ENCODE results near the gene C16orf95.

Gene C16orf95

GRCh38 chr16:87317750-87318644, 805 bp upstream of the C16orf95 start:
- no peak for DNase-seq (ENCODE audit: low read depth, low spot score)
- H3K36me3 ChIP-seq (ENCODE audit: control insufficient read depth, insufficient read depth, low read length), result no peaks in the 10 kb centered on the region
- no peaks in the 10 kb centered on the region for H3K27me3 ChIP-seq (ENCODE audit: control insufficient read depth, insufficient read depth, low read length)
- no peak overlapping the region for H3K27ac ChIP-seq (ENCODE audit: low read length)
- no peaks in the 10 kb centered on the region for H3K4me1 ChIP-seq (ENCODE audit: control insufficient read depth, insufficient read depth, low read length)
- peak overlapping the region; percentile 82 for H3K4me3 ChIP-seq (ENCODE audit: low read length)
- no CpG with 5 or more reads among the region's 28 CpGs for WGBS (ENCODE audit: insufficient coverage, insufficient read length)
- H3K9me3 ChIP-seq (ENCODE audit: control insufficient read depth, insufficient read depth, low read length), result no peaks in the 10 kb centered on the region

DNA sequence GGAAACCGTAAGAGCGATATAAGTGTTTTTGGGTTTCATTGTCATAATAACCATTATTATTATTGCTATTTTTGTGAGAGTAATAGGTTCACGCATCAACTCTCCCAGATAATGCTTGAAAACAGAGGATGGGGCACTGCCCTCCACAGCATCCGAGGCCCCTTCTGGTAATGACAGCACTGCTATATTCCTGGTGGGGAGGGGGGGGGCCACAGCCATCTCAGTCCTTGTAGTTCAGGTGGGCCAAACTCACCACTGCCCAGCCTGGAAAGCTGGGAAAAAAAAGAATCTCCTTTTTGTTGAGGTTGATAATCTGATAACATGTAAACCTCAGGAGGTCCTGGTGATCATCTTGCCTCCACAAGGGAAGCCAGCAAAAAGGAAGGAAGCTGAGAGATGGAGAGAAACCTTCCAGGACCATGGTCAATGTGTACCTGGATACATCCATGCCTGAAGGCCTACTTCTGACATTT, 706 bp downstream of the C16orf95 start:
- WGBS (ENCODE audit: insufficient coverage, insufficient read length), result no CpG with 5 or more reads among the region's 4 CpGs
- peak overlapping the region; percentile 82; the same call in 1 of the 2 replicates for H3K4me3 ChIP-seq (ENCODE audit: low read length)
- no peak for DNase-seq (ENCODE audit: low read depth, low spot score)
- H3K36me3 ChIP-seq (ENCODE audit: control insufficient read depth, insufficient read depth, low read length), result no peaks in the 10 kb centered on the region
- no peaks in the 10 kb centered on the region for H3K27me3 ChIP-seq (ENCODE audit: control insufficient read depth, insufficient read depth, low read length)
- no peaks in the 10 kb centered on the region for H3K4me1 ChIP-seq (ENCODE audit: control insufficient read depth, insufficient read depth, low read length)
- H3K27ac ChIP-seq (ENCODE audit: low read length), result no peak overlapping the region
- no peaks in the 10 kb centered on the region for H3K9me3 ChIP-seq (ENCODE audit: control insufficient read depth, insufficient read depth, low read length)

DNA sequence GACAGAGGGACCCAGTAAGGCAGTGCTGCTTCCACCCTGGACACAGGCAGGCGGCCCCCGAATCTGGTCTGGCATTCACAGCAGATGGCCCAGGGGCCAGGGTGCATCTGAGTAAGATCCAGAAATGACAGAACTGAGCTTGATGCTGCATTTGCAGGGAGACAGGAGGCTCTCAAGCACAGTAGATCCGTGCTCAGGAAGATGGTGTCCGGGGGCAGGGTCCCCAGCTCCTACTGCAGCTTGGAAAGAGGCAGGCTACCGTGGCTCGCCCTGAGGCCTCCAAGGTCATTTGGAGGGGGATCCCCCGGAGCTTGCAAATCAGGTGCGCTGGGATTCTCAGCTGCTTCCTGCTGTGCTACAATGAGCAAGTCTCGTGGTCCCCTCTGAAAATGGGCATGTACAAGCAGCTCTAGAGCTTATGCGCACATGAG, 2.2 kb downstream of the C16orf95 start:
- Histone ChIP-seq H3K4me3 (ENCODE audit: low read length) (no peak overlapping the region), H3K9me3 (ENCODE audit: control insufficient read depth, insufficient read depth, low read length) (no peaks in the 10 kb centered on the region), H3K36me3 (ENCODE audit: control insufficient read depth, insufficient read depth, low read length) (no peaks in the 10 kb centered on the region), H3K27ac (ENCODE audit: low read length) (no peak overlapping the region), H3K4me1 (ENCODE audit: control insufficient read depth, insufficient read depth, low read length) (no peaks in the 10 kb centered on the region), H3K27me3 (ENCODE audit: control insufficient read depth, insufficient read depth, low read length) (no peaks in the 10 kb centered on the region)
- no CpG with 5 or more reads among the region's 10 CpGs for WGBS (ENCODE audit: insufficient coverage, insufficient read length)
- DNase-seq (ENCODE audit: low read depth, low spot score), result no peak

GRCh38 chr16:87312008-87312407, 5.2 kb downstream of the C16orf95 start:
- no peaks in the 10 kb centered on the region for H3K4me1 ChIP-seq (ENCODE audit: control insufficient read depth, insufficient read depth, low read length)
- H3K9me3 ChIP-seq (ENCODE audit: control insufficient read depth, insufficient read depth, low read length), result no peaks in the 10 kb centered on the region
- no CpG with 5 or more reads among the region's 7 CpGs for WGBS (ENCODE audit: insufficient coverage, insufficient read length)
- H3K27ac ChIP-seq (ENCODE audit: low read length), result no peak overlapping the region
- H3K4me3 ChIP-seq (ENCODE audit: low read length), result no peak overlapping the region
- H3K27me3 ChIP-seq (ENCODE audit: control insufficient read depth, insufficient read depth, low read length), result no peaks in the 10 kb centered on the region
- no peak for DNase-seq (ENCODE audit: low read depth, low spot score)
- H3K36me3 ChIP-seq (ENCODE audit: control insufficient read depth, insufficient read depth, low read length), result no peaks in the 10 kb centered on the region

- Histone ChIP-seq H3K27ac (ENCODE audit: low read length) (no peak overlapping the region), H3K27me3 (ENCODE audit: control insufficient read depth, insufficient read depth, low read length) (no peaks in the 10 kb centered on the region), H3K4me3 (ENCODE audit: low read length) (no peak overlapping the region), H3K36me3 (ENCODE audit: control insufficient read depth, insufficient read depth, low read length) (no peaks in the 10 kb centered on the region), H3K9me3 (ENCODE audit: control insufficient read depth, insufficient read depth, low read length) (no peaks in the 10 kb centered on the region), H3K4me1 (ENCODE audit: control insufficient read depth, insufficient read depth, low read length) (no peaks in the 10 kb centered on the region)
- WGBS (ENCODE audit: insufficient coverage, insufficient read length), result no CpG with 5 or more reads among the region's 5 CpGs
- DNase-seq (ENCODE audit: low read depth, low spot score), result no peak
Observed at GRCh38 chr16:87311387-87311786, 5.8 kb downstream of the C16orf95 start.

DNA sequence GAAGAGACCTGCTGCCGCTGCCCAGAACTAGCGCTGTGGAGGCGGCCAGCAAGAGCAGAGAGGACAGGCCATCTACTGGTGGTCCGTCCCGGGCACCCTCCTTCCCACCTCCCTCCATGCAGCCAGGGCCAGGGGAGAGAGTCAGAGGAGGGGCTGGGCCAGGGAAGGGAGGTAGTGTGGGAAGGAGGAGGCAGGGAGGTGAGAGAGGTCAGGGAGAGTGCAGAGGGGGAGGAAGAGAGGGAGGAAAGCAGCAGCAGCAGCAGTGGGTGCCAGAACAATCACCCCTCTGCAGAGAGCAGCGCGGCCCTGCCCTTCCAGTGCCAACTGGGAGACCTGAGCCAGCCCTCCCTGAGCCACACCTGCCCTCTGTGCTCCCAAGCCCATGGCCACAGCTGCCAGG, 6.6 kb downstream of the C16orf95 start:
- no CpG with 5 or more reads among the region's 7 CpGs for WGBS (ENCODE audit: insufficient coverage, insufficient read length)
- H3K4me3 ChIP-seq (ENCODE audit: low read length), result no peak overlapping the region
- H3K36me3 ChIP-seq (ENCODE audit: control insufficient read depth, insufficient read depth, low read length), result no peaks in the 10 kb centered on the region
- DNase-seq (ENCODE audit: low read depth, low spot score), result no peak
- no peak overlapping the region for H3K27ac ChIP-seq (ENCODE audit: low read length)
- no peaks in the 10 kb centered on the region for H3K9me3 ChIP-seq (ENCODE audit: control insufficient read depth, insufficient read depth, low read length)
- no peaks in the 10 kb centered on the region for H3K4me1 ChIP-seq (ENCODE audit: control insufficient read depth, insufficient read depth, low read length)
- H3K27me3 ChIP-seq (ENCODE audit: control insufficient read depth, insufficient read depth, low read length), result no peaks in the 10 kb centered on the region

GRCh38 chr16:87309620-87310525, 7.3 kb downstream of the C16orf95 start:
- Histone ChIP-seq H3K36me3 (ENCODE audit: control insufficient read depth, insufficient read depth, low read length) (no peaks in the 10 kb centered on the region), H3K4me3 (ENCODE audit: low read length) (no peak overlapping the region), H3K27ac (ENCODE audit: low read length) (no peak overlapping the region), H3K27me3 (ENCODE audit: control insufficient read depth, insufficient read depth, low read length) (no peaks in the 10 kb centered on the region), H3K9me3 (ENCODE audit: control insufficient read depth, insufficient read depth, low read length) (no peaks in the 10 kb centered on the region), H3K4me1 (ENCODE audit: control insufficient read depth, insufficient read depth, low read length) (0 out of 2 replicates have a peak, but pooled peaks cover 1% of the 10 kb centered on the region)
- no CpG with 5 or more reads among the region's 5 CpGs for WGBS (ENCODE audit: insufficient coverage, insufficient read length)
- no peak for DNase-seq (ENCODE audit: low read depth, low spot score)

DNA sequence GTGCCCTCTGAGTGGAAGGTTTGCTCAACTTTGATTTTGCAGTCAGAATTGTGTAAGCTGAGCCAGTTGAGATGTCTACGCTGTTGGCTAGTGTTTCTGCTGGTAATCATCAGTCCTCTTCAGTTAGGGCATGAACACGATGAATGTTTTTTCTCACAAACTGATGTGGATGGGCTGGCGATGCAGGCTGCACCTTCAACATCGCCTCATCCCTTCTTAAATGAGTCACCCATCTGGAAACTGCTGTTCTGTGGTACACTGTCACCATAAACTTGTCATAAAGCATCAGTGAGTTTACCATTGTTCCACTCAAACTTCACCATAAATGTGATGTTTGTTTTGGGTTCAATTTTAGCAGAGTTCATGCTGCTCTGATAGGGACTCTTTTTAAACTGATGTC, 8.4 kb downstream of the C16orf95 start:
- Histone ChIP-seq H3K27ac (ENCODE audit: low read length) (no peak overlapping the region), H3K27me3 (ENCODE audit: control insufficient read depth, insufficient read depth, low read length) (no peaks in the 10 kb centered on the region), H3K9me3 (ENCODE audit: control insufficient read depth, insufficient read depth, low read length) (no peaks in the 10 kb centered on the region), H3K36me3 (ENCODE audit: control insufficient read depth, insufficient read depth, low read length) (no peaks in the 10 kb centered on the region), H3K4me1 (ENCODE audit: control insufficient read depth, insufficient read depth, low read length) (0 out of 2 replicates have a peak, but pooled peaks cover 1% of the 10 kb centered on the region), H3K4me3 (ENCODE audit: low read length) (no peak overlapping the region)
- DNase-seq (ENCODE audit: low read depth, low spot score), result no peak
- no CpG with 5 or more reads among the region's 4 CpGs for WGBS (ENCODE audit: insufficient coverage, insufficient read length)

- no peak for DNase-seq (ENCODE audit: low read depth, low spot score)
- no peaks in the 10 kb centered on the region for H3K9me3 ChIP-seq (ENCODE audit: control insufficient read depth, insufficient read depth, low read length)
- no CpG with 5 or more reads among the region's 3 CpGs for WGBS (ENCODE audit: insufficient coverage, insufficient read length)
- H3K4me3 ChIP-seq (ENCODE audit: low read length), result no peak overlapping the region
- H3K4me1 ChIP-seq (ENCODE audit: control insufficient read depth, insufficient read depth, low read length), result 0 out of 2 replicates have a peak, but pooled peaks cover 1% of the 10 kb centered on the region
- no peaks in the 10 kb centered on the region for H3K36me3 ChIP-seq (ENCODE audit: control insufficient read depth, insufficient read depth, low read length)
- no peak overlapping the region for H3K27ac ChIP-seq (ENCODE audit: low read length)
- no peaks in the 10 kb centered on the region for H3K27me3 ChIP-seq (ENCODE audit: control insufficient read depth, insufficient read depth, low read length)
Observed at GRCh38 chr16:87306516-87306915, 10.7 kb downstream of the C16orf95 start.
